SU-DHL-6 (cell line): ENCODE measurements around the gene MCOLN2.

Experiments
- CTCF ChIP-seq: fragments of 200-600 bp; sonication (generic); IDR thresholded peaks from one replicate; pipeline ENCODE4 v1.5.1; 2017; ENCODE audit warnings: antibody characterized with exemption, mild to moderate bottlenecking, low read length, moderate library complexity; ENCODE audit not compliant: insufficient read depth, poor library complexity, severe bottlenecking
- EZH2phosphoT487 ChIP-seq: fragments of 200-600 bp; sonication (generic), shearing (Covaris generic); conservative IDR thresholded peaks from 2 replicates; pipeline ENCODE4 v1.6.1; 2018; ENCODE audit warnings: mild to moderate bottlenecking, antibody characterized with exemption, low read length, moderate library complexity, mixed read lengths

- no peak for TF ChIP-seq CTCF
- TF ChIP-seq EZH2phosphoT487 = no peak
Observed at GRCh38 chr1:84883286-84883685, 113.6 kb downstream of the MCOLN2 start.
